Prostate gland (tissue), 2 donors: ENCODE results near the gene TPD52L2.

Experiments used
- CTCF ChIP-seq, 4 experiments: fragments of 200-600 bp in 2 of 4; fragments of 450-650 bp in 2 of 4; sonication (generic) in 2 of 4; IDR thresholded peaks; 1 replicate in 3 of 4; 2 replicates in 1 of 4; pipeline ENCODE4 v1.5.1; 2016 to 2019; ENCODE audit warnings: antibody characterized with exemption in 4 of 4, mild to moderate bottlenecking in 2 of 4, moderate library complexity in 2 of 4
- POLR2A ChIP-seq: fragments of 450-650 bp; IDR thresholded peaks from one replicate; pipeline ENCODE4 v1.6.1; 2016; ENCODE audit warnings: antibody characterized with exemption, mild to moderate bottlenecking
- POLR2AphosphoS5 ChIP-seq: sonication (generic); formaldehyde crosslinking; IDR thresholded peaks from one replicate; pipeline ENCODE4 v1.6.1; 2017; ENCODE audit warnings: antibody characterized with exemption

DNA sequence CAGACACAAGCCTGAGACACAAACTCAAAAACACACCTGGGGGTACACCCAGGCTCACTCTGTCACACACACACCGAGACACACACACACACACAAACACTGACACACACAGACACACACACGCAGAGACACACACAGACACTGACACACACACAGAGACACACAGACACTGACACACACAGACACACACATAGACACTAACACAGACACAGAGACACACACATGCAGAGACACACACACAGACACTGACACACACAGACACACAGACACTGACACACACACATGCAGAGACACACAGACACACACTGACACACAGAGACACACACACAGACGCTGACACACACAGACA, 18.2 kb upstream of the TPD52L2 start:
- no peak for TF ChIP-seq CTCF (IDR thresholded peaks at IDR 0.05)
- TF ChIP-seq POLR2AphosphoS5: no peak
- no peak for TF ChIP-seq POLR2A
